ENCODE results near the gene DOLPP1. TPM values are rescaled to one million over a fixed set of nuclear protein-coding genes. Genes with fewer than 3 reads are reported as not detected.

DOLPP1 gene
- total and polyA plus RNA-seq, 2 of the 8 experiments (the other 6 are each of a cell fraction or from before 2014, with no cell fraction given): 36.0 to 45.3 TPM

DNA sequence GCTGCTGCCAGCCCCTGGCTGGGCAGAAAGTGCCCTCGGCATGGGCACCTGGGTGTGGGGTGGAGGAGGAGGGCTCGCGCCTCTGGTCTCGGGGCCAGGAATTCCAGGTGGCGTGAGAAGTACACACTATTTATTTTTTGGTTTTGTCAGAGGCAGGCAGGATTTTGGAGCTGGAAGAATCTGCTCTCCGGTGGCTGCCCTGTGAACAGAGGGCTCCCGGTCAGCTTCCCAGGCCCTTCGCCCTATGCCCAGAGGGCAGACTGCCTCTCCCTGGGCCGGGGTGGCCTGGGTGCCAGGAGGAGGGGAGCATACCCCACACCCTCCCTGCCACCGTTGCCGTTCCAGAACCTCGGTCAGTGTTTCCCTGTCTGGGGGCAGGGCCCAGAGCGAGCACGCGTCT, 8.3 kb downstream of the DOLPP1 start (continued):
- TF ChIP-seq, protein P1, sequence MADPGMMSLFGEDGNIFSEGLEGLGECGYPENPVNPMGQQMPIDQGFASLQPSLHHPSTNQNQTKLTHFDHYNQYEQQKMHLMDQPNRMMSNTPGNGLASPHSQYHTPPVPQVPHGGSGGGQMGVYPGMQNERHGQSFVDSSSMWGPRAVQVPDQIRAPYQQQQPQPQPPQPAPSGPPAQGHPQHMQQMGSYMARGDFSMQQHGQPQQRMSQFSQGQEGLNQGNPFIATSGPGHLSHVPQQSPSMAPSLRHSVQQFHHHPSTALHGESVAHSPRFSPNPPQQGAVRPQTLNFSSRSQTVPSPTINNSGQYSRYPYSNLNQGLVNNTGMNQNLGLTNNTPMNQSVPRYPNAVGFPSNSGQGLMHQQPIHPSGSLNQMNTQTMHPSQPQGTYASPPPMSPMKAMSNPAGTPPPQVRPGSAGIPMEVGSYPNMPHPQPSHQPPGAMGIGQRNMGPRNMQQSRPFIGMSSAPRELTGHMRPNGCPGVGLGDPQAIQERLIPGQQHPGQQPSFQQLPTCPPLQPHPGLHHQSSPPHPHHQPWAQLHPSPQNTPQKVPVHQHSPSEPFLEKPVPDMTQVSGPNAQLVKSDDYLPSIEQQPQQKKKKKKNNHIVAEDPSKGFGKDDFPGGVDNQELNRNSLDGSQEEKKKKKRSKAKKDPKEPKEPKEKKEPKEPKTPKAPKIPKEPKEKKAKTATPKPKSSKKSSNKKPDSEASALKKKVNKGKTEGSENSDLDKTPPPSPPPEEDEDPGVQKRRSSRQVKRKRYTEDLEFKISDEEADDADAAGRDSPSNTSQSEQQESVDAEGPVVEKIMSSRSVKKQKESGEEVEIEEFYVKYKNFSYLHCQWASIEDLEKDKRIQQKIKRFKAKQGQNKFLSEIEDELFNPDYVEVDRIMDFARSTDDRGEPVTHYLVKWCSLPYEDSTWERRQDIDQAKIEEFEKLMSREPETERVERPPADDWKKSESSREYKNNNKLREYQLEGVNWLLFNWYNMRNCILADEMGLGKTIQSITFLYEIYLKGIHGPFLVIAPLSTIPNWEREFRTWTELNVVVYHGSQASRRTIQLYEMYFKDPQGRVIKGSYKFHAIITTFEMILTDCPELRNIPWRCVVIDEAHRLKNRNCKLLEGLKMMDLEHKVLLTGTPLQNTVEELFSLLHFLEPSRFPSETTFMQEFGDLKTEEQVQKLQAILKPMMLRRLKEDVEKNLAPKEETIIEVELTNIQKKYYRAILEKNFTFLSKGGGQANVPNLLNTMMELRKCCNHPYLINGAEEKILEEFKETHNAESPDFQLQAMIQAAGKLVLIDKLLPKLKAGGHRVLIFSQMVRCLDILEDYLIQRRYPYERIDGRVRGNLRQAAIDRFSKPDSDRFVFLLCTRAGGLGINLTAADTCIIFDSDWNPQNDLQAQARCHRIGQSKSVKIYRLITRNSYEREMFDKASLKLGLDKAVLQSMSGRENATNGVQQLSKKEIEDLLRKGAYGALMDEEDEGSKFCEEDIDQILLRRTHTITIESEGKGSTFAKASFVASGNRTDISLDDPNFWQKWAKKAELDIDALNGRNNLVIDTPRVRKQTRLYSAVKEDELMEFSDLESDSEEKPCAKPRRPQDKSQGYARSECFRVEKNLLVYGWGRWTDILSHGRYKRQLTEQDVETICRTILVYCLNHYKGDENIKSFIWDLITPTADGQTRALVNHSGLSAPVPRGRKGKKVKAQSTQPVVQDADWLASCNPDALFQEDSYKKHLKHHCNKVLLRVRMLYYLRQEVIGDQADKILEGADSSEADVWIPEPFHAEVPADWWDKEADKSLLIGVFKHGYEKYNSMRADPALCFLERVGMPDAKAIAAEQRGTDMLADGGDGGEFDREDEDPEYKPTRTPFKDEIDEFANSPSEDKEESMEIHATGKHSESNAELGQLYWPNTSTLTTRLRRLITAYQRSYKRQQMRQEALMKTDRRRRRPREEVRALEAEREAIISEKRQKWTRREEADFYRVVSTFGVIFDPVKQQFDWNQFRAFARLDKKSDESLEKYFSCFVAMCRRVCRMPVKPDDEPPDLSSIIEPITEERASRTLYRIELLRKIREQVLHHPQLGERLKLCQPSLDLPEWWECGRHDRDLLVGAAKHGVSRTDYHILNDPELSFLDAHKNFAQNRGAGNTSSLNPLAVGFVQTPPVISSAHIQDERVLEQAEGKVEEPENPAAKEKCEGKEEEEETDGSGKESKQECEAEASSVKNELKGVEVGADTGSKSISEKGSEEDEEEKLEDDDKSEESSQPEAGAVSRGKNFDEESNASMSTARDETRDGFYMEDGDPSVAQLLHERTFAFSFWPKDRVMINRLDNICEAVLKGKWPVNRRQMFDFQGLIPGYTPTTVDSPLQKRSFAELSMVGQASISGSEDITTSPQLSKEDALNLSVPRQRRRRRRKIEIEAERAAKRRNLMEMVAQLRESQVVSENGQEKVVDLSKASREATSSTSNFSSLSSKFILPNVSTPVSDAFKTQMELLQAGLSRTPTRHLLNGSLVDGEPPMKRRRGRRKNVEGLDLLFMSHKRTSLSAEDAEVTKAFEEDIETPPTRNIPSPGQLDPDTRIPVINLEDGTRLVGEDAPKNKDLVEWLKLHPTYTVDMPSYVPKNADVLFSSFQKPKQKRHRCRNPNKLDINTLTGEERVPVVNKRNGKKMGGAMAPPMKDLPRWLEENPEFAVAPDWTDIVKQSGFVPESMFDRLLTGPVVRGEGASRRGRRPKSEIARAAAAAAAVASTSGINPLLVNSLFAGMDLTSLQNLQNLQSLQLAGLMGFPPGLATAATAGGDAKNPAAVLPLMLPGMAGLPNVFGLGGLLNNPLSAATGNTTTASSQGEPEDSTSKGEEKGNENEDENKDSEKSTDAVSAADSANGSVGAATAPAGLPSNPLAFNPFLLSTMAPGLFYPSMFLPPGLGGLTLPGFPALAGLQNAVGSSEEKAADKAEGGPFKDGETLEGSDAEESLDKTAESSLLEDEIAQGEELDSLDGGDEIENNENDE (IDR thresholded peaks at IDR 0.05; ENCODE audit: insufficient replicate concordance, low read length): no peak
- TF ChIP-seq, protein P2, sequence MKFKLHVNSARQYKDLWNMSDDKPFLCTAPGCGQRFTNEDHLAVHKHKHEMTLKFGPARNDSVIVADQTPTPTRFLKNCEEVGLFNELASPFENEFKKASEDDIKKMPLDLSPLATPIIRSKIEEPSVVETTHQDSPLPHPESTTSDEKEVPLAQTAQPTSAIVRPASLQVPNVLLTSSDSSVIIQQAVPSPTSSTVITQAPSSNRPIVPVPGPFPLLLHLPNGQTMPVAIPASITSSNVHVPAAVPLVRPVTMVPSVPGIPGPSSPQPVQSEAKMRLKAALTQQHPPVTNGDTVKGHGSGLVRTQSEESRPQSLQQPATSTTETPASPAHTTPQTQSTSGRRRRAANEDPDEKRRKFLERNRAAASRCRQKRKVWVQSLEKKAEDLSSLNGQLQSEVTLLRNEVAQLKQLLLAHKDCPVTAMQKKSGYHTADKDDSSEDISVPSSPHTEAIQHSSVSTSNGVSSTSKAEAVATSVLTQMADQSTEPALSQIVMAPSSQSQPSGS (IDR thresholded peaks at IDR 0.05; ENCODE audit: low read length): no peak
- no peak for TF ChIP-seq ASH2L (IDR thresholded peaks at IDR 0.05; ENCODE audit: low read length)
- TF ChIP-seq JUND (IDR thresholded peaks at IDR 0.05; ENCODE audit: low read length): no peak
- TF ChIP-seq TBP (IDR thresholded peaks at IDR 0.05; ENCODE audit: low read depth, low read length): no peak

Data from H1 (cell line).